ENCODE data around the gene KLF15.

GRCh38 chr3:126370606-126371005 is 13.4 kb upstream of the KLF15 start:
- TF ChIP-seq CTCF (IDR thresholded peaks at IDR 0.05; ENCODE audit: low read depth, low read length) (no peak), POLR2A (IDR thresholded peaks at IDR 0.05; ENCODE audit: extremely low read depth, insufficient read length) (no peak), MAX (IDR thresholded peaks at IDR 0.05; ENCODE audit: low read depth, low read length) (no peak), MYC (IDR thresholded peaks at IDR 0.05; ENCODE audit: low read depth, low read length) (no peak)

Measured in NB4 (cell line).